KG1 (cell line): ENCODE data around the gene MALRD1.
"Not testable (repeated sequence)": the region's sequence is repeated elsewhere in the genome, so short reads cannot be mapped to it uniquely, and the experiment has no call there.

Experiments
- DNase-seq: peaks from one replicate; lab custom pipeline; 2025; lab: John Stamatoyannopoulos, UW

MALRD1 gene

GRCh38 chr10:19497026-19497425, 448.4 kb downstream of the MALRD1 start:
- no peak for DNase-seq

GRCh38 chr10:19498393-19499290, 450.0 kb downstream of the MALRD1 start:
- DNase-seq, result no peak

GRCh38 chr10:19499291-19499770, 450.7 kb downstream of the MALRD1 start:
- no peak for DNase-seq

- DNase-seq, result no peak
Observed at GRCh38 chr10:19500959-19501358, 452.4 kb downstream of the MALRD1 start.

- DNase-seq, result no peak
Observed at GRCh38 chr10:19505320-19506312, 457.0 kb downstream of the MALRD1 start.

GRCh38 chr10:19510005-19510732, 461.6 kb downstream of the MALRD1 start:
- not testable (repeated sequence) for DNase-seq

- no peak for DNase-seq
Observed at GRCh38 chr10:19518109-19518508, 469.5 kb downstream of the MALRD1 start.

- no peak for DNase-seq
Observed at GRCh38 chr10:19518632-19519031, 470.0 kb downstream of the MALRD1 start.

GRCh38 chr10:19531324-19531723, 482.7 kb downstream of the MALRD1 start:
- DNase-seq, result no peak

- DNase-seq, result no peak
Observed at GRCh38 chr10:19532411-19532810, 483.8 kb downstream of the MALRD1 start.

GRCh38 chr10:19541299-19541698, 492.7 kb downstream of the MALRD1 start:
- DNase-seq, result no peak

- no peak for DNase-seq
Observed at GRCh38 chr10:19546224-19546623, 497.6 kb downstream of the MALRD1 start.

GRCh38 chr10:19549503-19549902, 500.9 kb downstream of the MALRD1 start:
- no peak for DNase-seq

GRCh38 chr10:19556666-19557065, 508.1 kb downstream of the MALRD1 start:
- no peak for DNase-seq

GRCh38 chr10:19561181-19561580, 512.6 kb downstream of the MALRD1 start:
- DNase-seq, result no peak

- no peak for DNase-seq
Observed at GRCh38 chr10:19563388-19564141, 515.0 kb downstream of the MALRD1 start.

GRCh38 chr10:19570120-19570519, 521.5 kb downstream of the MALRD1 start:
- no peak for DNase-seq

- no peak for DNase-seq
Observed at GRCh38 chr10:19570991-19571390, 522.4 kb downstream of the MALRD1 start.

- DNase-seq, result no peak
Observed at GRCh38 chr10:19572056-19572455, 523.5 kb downstream of the MALRD1 start.

GRCh38 chr10:19576576-19576975, 528.0 kb downstream of the MALRD1 start:
- no peak for DNase-seq

- no peak for DNase-seq
Observed at GRCh38 chr10:19577381-19577780, 528.8 kb downstream of the MALRD1 start.
